BLaER1 treated with 17β-estradiol and CSF1 and Interleukin-3, amounts not matched to agents 10 nM and 100 nM (cell line): ENCODE data around the gene TGOLN2.
"Not testable (repeated sequence)": the region's sequence is repeated elsewhere in the genome, so short reads cannot be mapped to it uniquely, and the experiment has no call there.

Source experiments
- H3K27ac ChIP-seq, 11 experiments: shearing (Covaris generic); formaldehyde crosslinking; 2 replicates each; pipeline ENCODE4 v1.8.1; 2022
- H3K27me3 ChIP-seq, 11 experiments: shearing (Covaris generic); formaldehyde crosslinking; 2 replicates each; pipeline ENCODE4 v1.8.1; 2022
- H3K36me3 ChIP-seq, 11 experiments: shearing (Covaris generic); formaldehyde crosslinking; 2 replicates each; pipeline ENCODE4 v1.8.1; 2022
- H3K4me1 ChIP-seq, 10 experiments: shearing (Covaris generic); formaldehyde crosslinking; 2 replicates each; pipeline ENCODE4 v1.8.1; 2022
- H3K4me2 ChIP-seq, 11 experiments: shearing (Covaris generic); formaldehyde crosslinking; 2 replicates each; pipeline ENCODE4 v1.8.1; 2022
- H3K4me3 ChIP-seq, 10 experiments: shearing (Covaris generic); formaldehyde crosslinking; 2 replicates each; pipeline ENCODE4 v1.8.1; 2022
- H3K9ac ChIP-seq, 11 experiments: shearing (Covaris generic); formaldehyde crosslinking; 2 replicates each; pipeline ENCODE4 v1.8.1; 2022
- H3K9me3 ChIP-seq, 11 experiments: shearing (Covaris generic); formaldehyde crosslinking; replicated peaks in 1 of 11; 2 replicates each; pipeline ENCODE4 v1.8.1; 2022
- H4K20me1 ChIP-seq, 11 experiments: shearing (Covaris generic); formaldehyde crosslinking; 2 replicates each; pipeline ENCODE4 v1.8.1; 2022
- Cebpa-rat ChIP-seq, 11 experiments: shearing (Covaris generic); IDR thresholded peaks; 2 replicates each; pipeline ENCODE4 v1.8.1; 2022

The TGOLN2 gene

DNA sequence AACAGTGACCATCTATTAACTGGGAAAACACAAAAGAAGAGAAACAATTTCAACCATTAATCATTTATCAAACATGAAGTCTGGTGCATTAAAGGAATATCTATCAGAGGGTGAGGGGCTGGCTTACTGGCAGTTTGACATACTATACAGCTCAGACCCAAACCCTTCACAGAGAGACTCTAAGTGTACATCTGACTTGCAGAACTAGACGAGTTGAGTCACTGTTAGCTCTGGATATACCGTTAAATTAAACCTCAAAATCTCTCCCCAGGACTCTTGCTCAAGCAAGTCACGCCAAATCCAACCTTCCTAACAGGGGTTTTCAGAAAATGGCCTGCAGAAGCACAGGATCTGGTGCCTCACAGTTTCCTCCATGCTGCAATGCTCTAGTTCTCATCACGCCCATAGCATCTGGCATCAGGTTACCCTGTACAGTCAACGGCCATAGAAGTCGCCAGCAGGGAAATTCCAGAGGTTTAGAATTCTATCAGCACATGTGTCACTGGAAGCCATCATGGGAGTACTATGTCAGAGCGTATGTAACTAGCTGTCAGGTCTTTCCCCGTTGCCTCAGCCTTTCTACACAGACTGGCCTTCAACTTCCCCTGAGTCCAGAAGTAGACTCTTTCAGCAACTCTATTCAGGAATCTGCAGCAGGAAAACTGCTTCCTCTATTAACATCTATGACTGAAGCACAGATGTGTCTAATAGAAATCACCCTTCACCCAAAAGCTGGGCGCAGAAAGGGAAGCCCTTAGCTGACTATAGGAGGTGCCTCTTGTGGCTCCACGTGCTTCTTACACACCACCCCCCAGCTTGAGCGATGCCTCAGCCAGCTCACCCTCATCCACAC is 9.3 kb downstream of the TGOLN2 start:
- peak overlapping the region in 3 of 11 experiments; percentile 25 to 99 (median 99); a peak in 5 of 22 replicates for H3K4me2 ChIP-seq
- no peak overlapping the region; a peak in 1 of 22 replicates for H3K9ac ChIP-seq
- no peaks in the 10 kb centered on the region for H3K9me3 ChIP-seq
- peak overlapping the region in 1 of 11 experiments; percentile 11; a peak in 1 of 22 replicates for H3K27ac ChIP-seq
- H4K20me1 ChIP-seq = peaks cover 80 to 100% (median 100%) of the 10 kb centered on the region in 11 experiments
- peaks cover 16 to 67% (median 34%) of the 10 kb centered on the region in 10 experiments; a peak in 19 of 20 replicates for H3K4me1 ChIP-seq
- H3K27me3 ChIP-seq = no peaks in the 10 kb centered on the region
- no peak for TF ChIP-seq Cebpa-rat (IDR thresholded peaks at IDR 0.05)
- H3K4me3 ChIP-seq = no peak overlapping the region
- H3K36me3 ChIP-seq = peaks cover 89 to 100% (median 98%) of the 10 kb centered on the region in 11 experiments

DNA sequence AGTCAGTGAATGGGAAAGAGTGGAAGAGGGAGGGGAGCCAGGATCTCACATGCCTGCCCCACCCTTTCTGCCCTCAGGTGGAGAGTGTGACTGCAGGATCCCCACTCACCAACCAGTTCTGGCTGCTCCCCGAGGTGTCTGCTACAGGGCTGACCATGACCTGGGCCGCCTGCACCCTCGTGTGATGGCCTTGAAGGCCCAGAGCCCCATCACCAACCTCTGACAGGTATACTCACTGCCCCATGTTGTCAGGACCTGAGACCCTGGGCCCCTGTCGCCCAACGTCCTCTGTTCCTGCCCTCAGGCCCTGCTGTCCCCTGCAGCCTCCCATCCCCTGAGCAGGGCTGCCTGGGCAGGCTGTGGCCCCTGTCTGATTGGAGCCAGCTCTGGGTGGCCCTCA is 11.9 kb downstream of the TGOLN2 start:
- Histone ChIP-seq H4K20me1 (peaks cover 55 to 83% (median 76%) of the 10 kb centered on the region in 11 experiments), H3K36me3 (peaks cover 64 to 98% (median 77%) of the 10 kb centered on the region in 11 experiments), H3K4me1 (peaks cover 11 to 52% (median 22%) of the 10 kb centered on the region in 10 experiments)

DNA sequence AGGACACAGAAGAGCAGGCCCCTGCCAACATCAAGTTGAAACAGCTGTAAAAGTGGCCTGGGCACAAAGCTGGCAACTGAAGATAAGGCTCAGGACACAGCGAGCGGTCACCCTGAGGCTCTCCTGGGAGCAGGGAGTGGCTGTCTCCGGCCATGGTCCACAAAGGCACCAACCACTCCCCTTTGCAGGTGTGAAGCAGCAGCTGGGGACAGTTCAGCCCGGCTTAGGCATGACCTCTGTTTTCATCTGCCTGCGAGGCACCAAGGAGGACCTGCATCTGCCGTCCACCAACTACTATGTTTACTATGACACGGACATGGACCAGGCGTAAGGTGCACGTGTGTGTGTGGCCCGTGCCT is 12.9 kb downstream of the TGOLN2 start:
- Histone ChIP-seq H3K36me3 (peaks cover 53 to 88% (median 67%) of the 10 kb centered on the region in 11 experiments), H3K27me3 (no peaks in the 10 kb centered on the region), H3K9ac (no peak overlapping the region), H3K4me1 (peaks cover 19 to 52% (median 28%) of the 10 kb centered on the region in 10 experiments), H3K9me3 (no peaks in the 10 kb centered on the region), H3K27ac (no peak overlapping the region), H4K20me1 (peaks cover 44 to 81% (median 66%) of the 10 kb centered on the region in 11 experiments), H3K4me3 (no peak overlapping the region), H3K4me2 (no peak overlapping the region)
- TF ChIP-seq Cebpa-rat (IDR thresholded peaks at IDR 0.05) = no peak

More for the DNA sequence above, 11.9 kb downstream of the TGOLN2 start:
- H3K27ac ChIP-seq, H3K9me3 ChIP-seq, H3K9ac ChIP-seq, H3K4me2 ChIP-seq, H3K27me3 ChIP-seq, H3K4me3 ChIP-seq: not testable (repeated sequence)

- H3K9ac ChIP-seq = no peak overlapping the region
- H3K4me2 ChIP-seq = no peak overlapping the region
- peaks cover 20 to 58% (median 42%) of the 10 kb centered on the region in 11 experiments for H4K20me1 ChIP-seq
- no peak for TF ChIP-seq Cebpa-rat (IDR thresholded peaks at IDR 0.05)
- no peaks in the 10 kb centered on the region for H3K9me3 ChIP-seq
- no peak overlapping the region for H3K27ac ChIP-seq
- H3K36me3 ChIP-seq = peaks cover 29 to 63% (median 44%) of the 10 kb centered on the region in 11 experiments
- H3K4me3 ChIP-seq = no peak overlapping the region
- H3K27me3 ChIP-seq = no peaks in the 10 kb centered on the region
- peaks cover 37 to 56% (median 45%) of the 10 kb centered on the region in 10 experiments for H3K4me1 ChIP-seq
Observed at GRCh38 chr2:85312404-85312803, 15.4 kb downstream of the TGOLN2 start.

- H3K27me3 ChIP-seq = no peaks in the 10 kb centered on the region
- peaks cover 50 to 71% (median 55%) of the 10 kb centered on the region in 10 experiments for H3K4me1 ChIP-seq
- peak overlapping the region in 9 of 11 experiments; percentile 45 to 73 (median 61); a peak in 15 of 22 replicates for H3K27ac ChIP-seq
- H3K36me3 ChIP-seq = peaks cover 13 to 42% (median 27%) of the 10 kb centered on the region in 11 experiments
- no peaks in the 10 kb centered on the region for H3K9me3 ChIP-seq
- H3K4me3 ChIP-seq = no peak overlapping the region
- peaks cover 11 to 38% (median 22%) of the 10 kb centered on the region in 11 experiments; a peak in 20 of 22 replicates for H4K20me1 ChIP-seq
- peak overlapping the region in 5 of 11 experiments; percentile 25 to 61 (median 56); a peak in 4 of 22 replicates for H3K9ac ChIP-seq
- peak overlapping the region; percentile 69 to 93 (median 83) for H3K4me2 ChIP-seq
- TF ChIP-seq Cebpa-rat (IDR thresholded peaks at IDR 0.05) = no peak
Observed at GRCh38 chr2:85310330-85310729, 17.5 kb downstream of the TGOLN2 start.

- H3K4me3 ChIP-seq = peak overlapping the region in 4 of 10 experiments; percentile 19 to 51 (median 20); a peak in 6 of 20 replicates
- no peaks in the 10 kb centered on the region for H3K9me3 ChIP-seq
- TF ChIP-seq Cebpa-rat (IDR thresholded peaks at IDR 0.05) = peak in 1 of 11 experiments; percentile 24; a peak in 1 of 22 replicates
- H3K27ac ChIP-seq = peak overlapping the region in 10 of 11 experiments; percentile 7 to 73 (median 61); a peak in 19 of 22 replicates
- H4K20me1 ChIP-seq = peaks cover 7 to 32% (median 16%) of the 10 kb centered on the region in 11 experiments; a peak in 20 of 22 replicates
- H3K36me3 ChIP-seq = peaks cover 7 to 37% (median 22%) of the 10 kb centered on the region in 11 experiments; a peak in 21 of 22 replicates
- no peaks in the 10 kb centered on the region for H3K27me3 ChIP-seq
- peak overlapping the region; percentile 69 to 93 (median 83) for H3K4me2 ChIP-seq
- H3K9ac ChIP-seq = peak overlapping the region; percentile 13 to 61 (median 51); a peak in 18 of 22 replicates
- H3K4me1 ChIP-seq = peaks cover 50 to 71% (median 55%) of the 10 kb centered on the region in 10 experiments
Observed at GRCh38 chr2:85309699-85310321, 18.0 kb downstream of the TGOLN2 start.

- TF ChIP-seq Cebpa-rat (IDR thresholded peaks at IDR 0.05) = no peak
- H3K4me3 ChIP-seq = peak overlapping the region in 4 of 10 experiments; percentile 16 to 51 (median 19); a peak in 5 of 20 replicates
- no peaks in the 10 kb centered on the region for H3K9me3 ChIP-seq
- peak overlapping the region in 10 of 11 experiments; percentile 7 to 73 (median 61); a peak in 19 of 22 replicates for H3K27ac ChIP-seq
- H3K4me1 ChIP-seq = peaks cover 50 to 63% (median 55%) of the 10 kb centered on the region in 10 experiments
- peaks cover 0 to 24% (median 9%) of the 10 kb centered on the region in 11 experiments; a peak in 16 of 22 replicates for H4K20me1 ChIP-seq
- peak overlapping the region; percentile 69 to 93 (median 83) for H3K4me2 ChIP-seq
- no peaks in the 10 kb centered on the region for H3K27me3 ChIP-seq
- H3K9ac ChIP-seq = peak overlapping the region; percentile 25 to 61 (median 51); a peak in 17 of 22 replicates
- H3K36me3 ChIP-seq = peaks cover 0 to 29% (median 14%) of the 10 kb centered on the region in 11 experiments; a peak in 15 of 22 replicates
Observed at GRCh38 chr2:85308896-85309555, 18.8 kb downstream of the TGOLN2 start.

DNA sequence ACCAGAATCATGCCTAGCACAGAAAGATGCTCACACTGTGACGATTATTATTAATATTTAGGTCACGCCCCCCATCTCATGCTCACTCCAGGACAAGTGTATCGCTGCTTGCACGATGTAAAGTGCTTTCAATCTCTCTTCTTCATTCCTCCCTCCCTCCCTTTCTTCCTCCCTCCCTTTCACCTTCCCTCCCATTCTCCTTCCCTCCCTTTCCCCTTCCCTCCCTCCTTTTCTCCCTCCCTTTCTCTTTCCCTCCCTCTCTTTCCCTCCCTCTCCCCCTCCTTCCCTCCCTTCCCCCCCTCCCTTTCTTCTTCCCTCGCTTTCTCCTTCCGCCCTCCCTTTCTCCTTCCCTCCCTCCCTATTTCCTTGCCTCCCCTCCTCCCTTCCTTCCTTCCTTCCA is 19.6 kb downstream of the TGOLN2 start:
- Histone ChIP-seq H4K20me1 (peaks cover 0 to 16% (median under 1%) of the 10 kb centered on the region in 11 experiments; a peak in 8 of 22 replicates), H3K9ac (no peak overlapping the region; a peak in 1 of 22 replicates), H3K27me3 (no peaks in the 10 kb centered on the region), H3K4me3 (no peak overlapping the region), H3K27ac (no peak overlapping the region; a peak in 1 of 22 replicates), H3K9me3 (no peaks in the 10 kb centered on the region), H3K4me1 (peaks cover 50 to 63% (median 55%) of the 10 kb centered on the region in 10 experiments), H3K4me2 (peak overlapping the region; percentile 46 to 93 (median 75); a peak in 20 of 22 replicates), H3K36me3 (peaks cover 0 to 21% (median 6%) of the 10 kb centered on the region in 11 experiments; a peak in 9 of 22 replicates)
- no peak for TF ChIP-seq Cebpa-rat (IDR thresholded peaks at IDR 0.05)
